ENCODE data around the gene SENP6. TPM values are rescaled to one million over a fixed set of nuclear protein-coding genes. Genes with fewer than 3 reads are reported as not detected.

Gene SENP6
- total RNA-seq, 1 experiment from 2014 or later: 116 TPM

GRCh38 chr6:75563032-75563431, 38.6 kb upstream of the SENP6 start:
- H2AFZ ChIP-seq (ENCODE audit: low read length): no peak overlapping the region
- H3K79me2 ChIP-seq (ENCODE audit: insufficient read depth, low read length): no peaks in the 10 kb centered on the region
- no peak overlapping the region for H2BK120ac ChIP-seq (ENCODE audit: low read depth, low read length, poor library complexity, severe bottlenecking)
- no peak overlapping the region for H2AK5ac ChIP-seq (ENCODE audit: insufficient read length, low read length)
- Mint-ChIP-seq H3K36me3 (ENCODE audit: insufficient read depth in 1 of 3, low read depth in 3 of 3) (peaks cover 10 to 22% (median 13%) of the 10 kb centered on the region in 3 experiments), H3K27me3 (ENCODE audit: low read depth) (peaks cover 4% of the 10 kb centered on the region; the same call in 1 of the 2 replicates), H3K4me1 (no peaks in the 10 kb centered on the region), H3K9me3 (peaks cover 21 to 24% of the 10 kb centered on the region in 2 experiments), H3K27ac (no peak overlapping the region), H3K4me3 (no peak overlapping the region)
- no peak overlapping the region for H4K8ac ChIP-seq (replicated peaks; ENCODE audit: insufficient read length, low read depth, low read length)
- H2BK12ac ChIP-seq (ENCODE audit: insufficient read length, low read depth, low read length): no peak overlapping the region
- no peak overlapping the region for H4K5ac ChIP-seq (ENCODE audit: insufficient read length, low read depth, low read length)
- no peak overlapping the region for H3K27ac ChIP-seq (ENCODE audit: insufficient read length, low read depth, low read length)
- no peak overlapping the region for H3K23ac ChIP-seq (ENCODE audit: insufficient read length, low read depth, low read length)
- no peak overlapping the region for H3K4ac ChIP-seq (ENCODE audit: low read depth, low read length)
- H2BK20ac ChIP-seq (ENCODE audit: low read depth, low read length, poor library complexity, severe bottlenecking): no peak overlapping the region
- no peak overlapping the region for H2BK5ac ChIP-seq (ENCODE audit: insufficient read length, low read length)
- no peak overlapping the region for H3T11ph ChIP-seq (ENCODE audit: low read length)
- no peak overlapping the region for H3K18ac ChIP-seq (ENCODE audit: insufficient read length, low read depth, low read length)
- peaks cover 7% of the 10 kb centered on the region for H3K9me3 ChIP-seq (ENCODE audit: control insufficient read depth, low read depth, low read length)
- H3K4me2 ChIP-seq (ENCODE audit: insufficient read depth, insufficient read length, low read length): no peak overlapping the region
- H3K56ac ChIP-seq (ENCODE audit: insufficient read length, low read depth, low read length): no peak overlapping the region
- H3K14ac ChIP-seq (ENCODE audit: insufficient read depth, low read length): no peak overlapping the region
- DNase-seq: peak; percentile 67
- H3K23me2 ChIP-seq (ENCODE audit: insufficient read length, low read depth, low read length, poor library complexity, severe bottlenecking): no peaks in the 10 kb centered on the region
- no peaks in the 10 kb centered on the region for H4K20me1 ChIP-seq (ENCODE audit: control insufficient read depth, insufficient read depth, insufficient read length)
- H4K91ac ChIP-seq (ENCODE audit: insufficient read length, low read depth, low read length): no peak overlapping the region
- H3K4me1 ChIP-seq (ENCODE audit: insufficient read depth, low read length): no peaks in the 10 kb centered on the region
- no peaks in the 10 kb centered on the region for H3K79me1 ChIP-seq (ENCODE audit: insufficient read depth, low read depth, low read length, poor library complexity, severe bottlenecking)
- WGBS (ENCODE audit: extremely low coverage, insufficient read length, low lambda C conversion rate): no CpG with 5 or more reads among the region's 1 CpG
- H3K9ac ChIP-seq (ENCODE audit: extremely low read depth, insufficient read length, low read length): no peak overlapping the region
- no peak overlapping the region for H2BK15ac ChIP-seq (ENCODE audit: low read depth, low read length)
- H3K27me3 ChIP-seq (ENCODE audit: insufficient read depth, low read length): no peaks in the 10 kb centered on the region
- TF ChIP-seq, protein P1, sequence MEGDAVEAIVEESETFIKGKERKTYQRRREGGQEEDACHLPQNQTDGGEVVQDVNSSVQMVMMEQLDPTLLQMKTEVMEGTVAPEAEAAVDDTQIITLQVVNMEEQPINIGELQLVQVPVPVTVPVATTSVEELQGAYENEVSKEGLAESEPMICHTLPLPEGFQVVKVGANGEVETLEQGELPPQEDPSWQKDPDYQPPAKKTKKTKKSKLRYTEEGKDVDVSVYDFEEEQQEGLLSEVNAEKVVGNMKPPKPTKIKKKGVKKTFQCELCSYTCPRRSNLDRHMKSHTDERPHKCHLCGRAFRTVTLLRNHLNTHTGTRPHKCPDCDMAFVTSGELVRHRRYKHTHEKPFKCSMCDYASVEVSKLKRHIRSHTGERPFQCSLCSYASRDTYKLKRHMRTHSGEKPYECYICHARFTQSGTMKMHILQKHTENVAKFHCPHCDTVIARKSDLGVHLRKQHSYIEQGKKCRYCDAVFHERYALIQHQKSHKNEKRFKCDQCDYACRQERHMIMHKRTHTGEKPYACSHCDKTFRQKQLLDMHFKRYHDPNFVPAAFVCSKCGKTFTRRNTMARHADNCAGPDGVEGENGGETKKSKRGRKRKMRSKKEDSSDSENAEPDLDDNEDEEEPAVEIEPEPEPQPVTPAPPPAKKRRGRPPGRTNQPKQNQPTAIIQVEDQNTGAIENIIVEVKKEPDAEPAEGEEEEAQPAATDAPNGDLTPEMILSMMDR (conservative IDR thresholded peaks at IDR 0.05): peak; percentile 69

Data from H9 (cell line).